GM13976 (cell line): ENCODE measurements around the gene SFSWAP.
A peak's percentile ranks its signal among the peaks of the same experiment; 100 is the strongest.
"Not testable (repeated sequence)": the region's sequence is repeated elsewhere in the genome, so short reads cannot be mapped to it uniquely, and the experiment has no call there.

Experiments
- DNase-seq: peaks from one replicate; pipeline ENCODE4 v3.0.0; 2012; ENCODE audit warnings: low spot score
- in situ Hi-C: fragments of 300-500 bp; cut with MboI; formaldehyde crosslinking; loops from one replicate; pipeline ENCODE4 v1.12.0; 2022; ENCODE audit warnings: low sequenced_read_pairs, mixed read lengths, inconsistent platforms; ENCODE audit not compliant: unreplicated experiment
- TF ChIP-seq, protein P1 (sequence below): IDR thresholded peaks from 2 replicates; pipeline ENCODE4 v1.5.1; 2012; ENCODE audit warnings: borderline replicate concordance, mild to moderate bottlenecking; ENCODE audit not compliant: insufficient read depth; ENCODE audit errors: extremely low read depth, missing control alignments, control extremely low read depth

The SFSWAP gene

GRCh38 chr12:131773582-131774221 lies 62.8 kb downstream of the SFSWAP start:
- DNase-seq = peak; percentile 71
- in situ Hi-C loops = no loop called here

GRCh38 chr12:131774576-131775391 lies 63.9 kb downstream of the SFSWAP start:
- in situ Hi-C loops = no loop called here
- DNase-seq = no peak
- TF ChIP-seq, protein P1, sequence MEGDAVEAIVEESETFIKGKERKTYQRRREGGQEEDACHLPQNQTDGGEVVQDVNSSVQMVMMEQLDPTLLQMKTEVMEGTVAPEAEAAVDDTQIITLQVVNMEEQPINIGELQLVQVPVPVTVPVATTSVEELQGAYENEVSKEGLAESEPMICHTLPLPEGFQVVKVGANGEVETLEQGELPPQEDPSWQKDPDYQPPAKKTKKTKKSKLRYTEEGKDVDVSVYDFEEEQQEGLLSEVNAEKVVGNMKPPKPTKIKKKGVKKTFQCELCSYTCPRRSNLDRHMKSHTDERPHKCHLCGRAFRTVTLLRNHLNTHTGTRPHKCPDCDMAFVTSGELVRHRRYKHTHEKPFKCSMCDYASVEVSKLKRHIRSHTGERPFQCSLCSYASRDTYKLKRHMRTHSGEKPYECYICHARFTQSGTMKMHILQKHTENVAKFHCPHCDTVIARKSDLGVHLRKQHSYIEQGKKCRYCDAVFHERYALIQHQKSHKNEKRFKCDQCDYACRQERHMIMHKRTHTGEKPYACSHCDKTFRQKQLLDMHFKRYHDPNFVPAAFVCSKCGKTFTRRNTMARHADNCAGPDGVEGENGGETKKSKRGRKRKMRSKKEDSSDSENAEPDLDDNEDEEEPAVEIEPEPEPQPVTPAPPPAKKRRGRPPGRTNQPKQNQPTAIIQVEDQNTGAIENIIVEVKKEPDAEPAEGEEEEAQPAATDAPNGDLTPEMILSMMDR = no peak

More at GRCh38 chr12:131773582-131774221, 62.8 kb downstream of the SFSWAP start:
- TF ChIP-seq, protein P1 = no peak

GRCh38 chr12:131775392-131776236 lies 64.7 kb downstream of the SFSWAP start:
- in situ Hi-C loops = no loop called here
- TF ChIP-seq, protein P1 = no peak
- DNase-seq = no peak

- TF ChIP-seq, protein P1 = no peak
- peak; percentile 62 for DNase-seq
- in situ Hi-C loops = no loop called here
Observed at GRCh38 chr12:131776237-131776889, 65.5 kb downstream of the SFSWAP start.

- in situ Hi-C loops, DNase-seq: not testable (repeated sequence)
Observed at GRCh38 chr12:131777269-131777668, 66.4 kb downstream of the SFSWAP start.

DNA sequence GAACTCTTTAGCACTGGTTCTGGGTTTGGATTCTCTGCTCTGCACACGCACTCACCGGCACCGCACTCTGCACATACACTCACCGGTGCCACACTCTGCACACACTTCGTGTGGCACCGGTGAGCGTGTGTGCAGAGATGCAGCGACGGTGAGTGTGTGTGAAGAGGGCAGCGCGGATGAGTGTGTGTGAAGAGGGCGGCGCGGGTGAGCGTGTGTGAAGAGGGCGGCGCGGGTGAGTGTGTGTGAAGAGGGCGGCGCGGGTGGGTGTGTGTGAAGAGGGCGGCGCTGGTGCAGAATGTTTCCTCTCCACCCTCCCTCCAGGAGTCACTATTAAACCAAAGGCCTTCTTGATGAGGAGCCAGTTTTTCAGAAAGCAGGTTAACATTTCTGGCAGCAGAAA lies 68.1 kb downstream of the SFSWAP start:
- in situ Hi-C loops = no loop called here
- DNase-seq = no peak
- TF ChIP-seq, protein P1 = no peak
